Heart left ventricle (tissue), 13 donors: ENCODE measurements around the gene C1orf74.

Experiments used
- CTCF ChIP-seq, 12 donors: fragments of 200-600 bp; sonication (generic) in 4 of 12; IDR thresholded peaks; one replicate each; pipeline versions ENCODE4 v1.5.0 to v1.8.0; 2018 to 2022; ENCODE audit warnings: antibody characterized with exemption in 12 of 12, mild to moderate bottlenecking in 5 of 12
- POLR2A ChIP-seq, 2 donors: fragments of 450-650 bp; IDR thresholded peaks; one replicate each; pipeline ENCODE4 v1.6.1; 2017; ENCODE audit warnings: antibody characterized with exemption in 2 of 2, mild to moderate bottlenecking in 2 of 2, moderate library complexity in 2 of 2
- donor health status: ischemic (EF 13 %, LVEDD 7.1; RV severe dilation, severe dysfunction).
- donor health status: DM: no; HTN: yes; CAD: no.
- donor health status: DM: no; HTN: no; CAD: no.
- donor health status: ischemic (EF 25% LVEDD 6.9; RV normal size, moderate dysfunction).
- donor health status: ischemic (EF 25% LVEDD 5.7; RV mildly dilated, moderate dysfunction).
- donor health status: ischemic (EF 35%, LVEDD 5.7; RV mildly dilated, moderate dysfunction).
- donor health status: nonischemic (EF 11% LVEDD 7.7; RV severe dilation, severe dysfunction).
- donor health status: DM: yes; HTN: yes; CAD: no.
- donor health status: PGD.
- donor health status: ischemic (EF 29% LVEDD 5.4; RV normal size, mild dysfunction).
- donor health status: nonischemic (EF 23%, LVEDD 6.1; RV moderate dilation, normal function).

- TF ChIP-seq POLR2A (IDR thresholded peaks at IDR 0.05) (no peak), CTCF (IDR thresholded peaks at IDR 0.05) (no peak)
These were observed 27.5 kb downstream of the C1orf74 start for GRCh38 chr1:209756615-209757445.
